Neutrophil (primary cell): ENCODE results near the gene COL4A6.

ENCODE experiments used
- H3K27ac ChIP-seq: fragments of 200-600 bp; sonication (generic); 2 replicates; pipeline ENCODE4 v1.5.1; 2016; ENCODE audit warnings: mild to moderate bottlenecking, moderate library complexity
- H3K27me3 ChIP-seq: fragments of 200-600 bp; sonication (generic); 2 replicates; pipeline ENCODE4 v1.6.0; 2016; ENCODE audit warnings: mild to moderate bottlenecking
- H3K36me3 ChIP-seq: fragments of 200-600 bp; sonication (generic); 2 replicates; pipeline ENCODE4 v1.5.1; 2017
- H3K4me1 ChIP-seq, 2 experiments: fragments of 200-600 bp in 1 of 2; sonication (generic) in 1 of 2; 1 replicate in 1 of 2; 2 replicates in 1 of 2; pipeline versions ENCODE4 v1.5.1 to v1.6.1; 2013 to 2016; ENCODE audit warnings: low read depth in 1 of 2, low read length in 1 of 2, mild to moderate bottlenecking in 1 of 2, moderate library complexity in 1 of 2; ENCODE audit not compliant: control insufficient read depth in 1 of 2, insufficient read depth in 1 of 2
- H3K4me3 ChIP-seq, 2 experiments: fragments of 200-600 bp in 1 of 2; sonication (generic) in 1 of 2; 1 replicate in 1 of 2; 2 replicates in 1 of 2; pipeline ENCODE4 v1.5.1; 2013 to 2016; ENCODE audit warnings: low read depth in 1 of 2, low read length in 1 of 2, mild to moderate bottlenecking in 1 of 2, moderate library complexity in 1 of 2
- H3K9me3 ChIP-seq: fragments of 200-600 bp; sonication (generic); 2 replicates; pipeline ENCODE4 v1.5.1; 2016
- TF ChIP-seq, protein P1 (sequence below): fragments of 200-600 bp; sonication (generic); IDR thresholded peaks from 2 replicates; pipeline ENCODE4 v1.5.1; 2016; ENCODE audit warnings: antibody characterized with exemption

Gene COL4A6

GRCh38 chrX:108310506-108310905, 127.7 kb downstream of the COL4A6 start:
- Histone ChIP-seq H3K27ac (no peak overlapping the region), H3K27me3 (no peaks in the 10 kb centered on the region), H3K4me1 (no peaks in the 10 kb centered on the region), H3K4me3 (no peak overlapping the region), H3K36me3 (no peaks in the 10 kb centered on the region), H3K9me3 (no peaks in the 10 kb centered on the region)
- TF ChIP-seq, protein P1, sequence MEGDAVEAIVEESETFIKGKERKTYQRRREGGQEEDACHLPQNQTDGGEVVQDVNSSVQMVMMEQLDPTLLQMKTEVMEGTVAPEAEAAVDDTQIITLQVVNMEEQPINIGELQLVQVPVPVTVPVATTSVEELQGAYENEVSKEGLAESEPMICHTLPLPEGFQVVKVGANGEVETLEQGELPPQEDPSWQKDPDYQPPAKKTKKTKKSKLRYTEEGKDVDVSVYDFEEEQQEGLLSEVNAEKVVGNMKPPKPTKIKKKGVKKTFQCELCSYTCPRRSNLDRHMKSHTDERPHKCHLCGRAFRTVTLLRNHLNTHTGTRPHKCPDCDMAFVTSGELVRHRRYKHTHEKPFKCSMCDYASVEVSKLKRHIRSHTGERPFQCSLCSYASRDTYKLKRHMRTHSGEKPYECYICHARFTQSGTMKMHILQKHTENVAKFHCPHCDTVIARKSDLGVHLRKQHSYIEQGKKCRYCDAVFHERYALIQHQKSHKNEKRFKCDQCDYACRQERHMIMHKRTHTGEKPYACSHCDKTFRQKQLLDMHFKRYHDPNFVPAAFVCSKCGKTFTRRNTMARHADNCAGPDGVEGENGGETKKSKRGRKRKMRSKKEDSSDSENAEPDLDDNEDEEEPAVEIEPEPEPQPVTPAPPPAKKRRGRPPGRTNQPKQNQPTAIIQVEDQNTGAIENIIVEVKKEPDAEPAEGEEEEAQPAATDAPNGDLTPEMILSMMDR = no peak

GRCh38 chrX:108309144-108309543, 129.1 kb downstream of the COL4A6 start:
- TF ChIP-seq, protein P1 = no peak
- H3K9me3 ChIP-seq = no peaks in the 10 kb centered on the region
- H3K36me3 ChIP-seq = no peaks in the 10 kb centered on the region
- H3K4me1 ChIP-seq = no peaks in the 10 kb centered on the region
- H3K4me3 ChIP-seq = no peak overlapping the region
- no peaks in the 10 kb centered on the region for H3K27me3 ChIP-seq
- H3K27ac ChIP-seq = no peak overlapping the region

- TF ChIP-seq, protein P1 = no peak
- Histone ChIP-seq H3K27ac (no peak overlapping the region), H3K4me3 (no peak overlapping the region), H3K27me3 (no peaks in the 10 kb centered on the region), H3K4me1 (no peaks in the 10 kb centered on the region), H3K9me3 (no peaks in the 10 kb centered on the region), H3K36me3 (no peaks in the 10 kb centered on the region)
These were observed 130.8 kb downstream of the COL4A6 start for GRCh38 chrX:108307132-108308085.

GRCh38 chrX:108306086-108306485, 132.1 kb downstream of the COL4A6 start:
- H3K27me3 ChIP-seq = no peaks in the 10 kb centered on the region
- TF ChIP-seq, protein P1 = no peak
- H3K4me1 ChIP-seq = no peaks in the 10 kb centered on the region
- no peak overlapping the region for H3K4me3 ChIP-seq
- H3K36me3 ChIP-seq = no peaks in the 10 kb centered on the region
- no peak overlapping the region for H3K27ac ChIP-seq
- H3K9me3 ChIP-seq = no peaks in the 10 kb centered on the region

DNA sequence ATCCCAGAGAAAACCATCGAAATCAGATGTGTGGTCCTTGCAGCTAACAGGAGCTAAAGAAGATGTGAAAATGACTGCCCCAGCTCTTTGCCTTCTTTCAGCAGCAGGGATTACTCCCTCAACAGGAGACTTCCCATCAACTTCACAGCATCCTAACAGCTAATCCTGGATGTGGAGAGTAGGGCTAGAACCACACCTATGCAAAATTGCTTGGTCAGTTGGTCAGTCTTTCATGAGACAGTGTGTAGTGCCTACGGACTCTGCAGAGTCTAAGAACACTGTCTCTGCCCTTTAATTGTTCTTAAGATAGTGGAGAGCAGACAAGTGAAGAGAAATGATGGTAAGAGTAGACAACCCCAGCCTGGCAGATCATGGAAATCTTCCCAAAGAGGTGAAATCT, 133.5 kb downstream of the COL4A6 start:
- TF ChIP-seq, protein P1 = no peak
- Histone ChIP-seq H3K9me3 (no peaks in the 10 kb centered on the region), H3K27ac (no peak overlapping the region), H3K4me3 (no peak overlapping the region), H3K36me3 (no peaks in the 10 kb centered on the region), H3K27me3 (no peaks in the 10 kb centered on the region), H3K4me1 (no peaks in the 10 kb centered on the region)
